OCI-LY7 (cell line): ENCODE measurements around the gene MPV17L. TPM values are rescaled to one million over a fixed set of nuclear protein-coding genes. Genes with fewer than 3 reads are reported as not detected.
"Not testable (repeated sequence)": the region's sequence is repeated elsewhere in the genome, so short reads cannot be mapped to it uniquely, and the experiment has no call there.

Experiments used
- BruUV-seq: library from RNA; stranded (reverse); fragments of 400-500 nt; replicated peaks from 2 replicates; lab custom pipeline; 2021; lab: Mats Ljungman, UMichigan
- CTCF ChIA-PET: fragments of 300-600 bp; sonication (Branson Sonifier 250); formaldehyde crosslinking; loops from one replicate; lab custom pipeline; 2022; ENCODE audit warnings: antibody characterized with exemption; ENCODE audit not compliant: unreplicated experiment; lab: Charles Lee
- POLR2A ChIA-PET: fragments of 300-600 bp; sonication (Branson Sonifier 250); formaldehyde crosslinking; loops from one replicate; lab custom pipeline; 2022; ENCODE audit warnings: antibody characterized with exemption; lab: Charles Lee
- DNase-seq: peaks from one replicate; pipeline ENCODE4 v3.0.0-alpha.2; 2015; ENCODE audit warnings: low spot score
- H2AFZ ChIP-seq: fragments of 200-600 bp; sonication (generic), shearing (Covaris generic); 2 replicates; pipeline ENCODE4 v1.6.1; 2014; ENCODE audit warnings: mild to moderate bottlenecking, antibody characterized with exemption, low read length, moderate library complexity
- H3K27ac ChIP-seq: fragments of 200-600 bp; sonication (generic); 2 replicates; pipeline ENCODE4 v1.5.1; 2014; ENCODE audit warnings: mixed run types, low read depth, mild to moderate bottlenecking, moderate library complexity, low read length, inconsistent platforms; ENCODE audit not compliant: poor library complexity, severe bottlenecking
- H3K36me3 ChIP-seq: fragments of 200-600 bp; sonication (generic); 2 replicates; pipeline ENCODE4 v1.6.1; 2014; ENCODE audit warnings: mild to moderate bottlenecking, antibody characterized with exemption, low read length, moderate library complexity, mixed read lengths; ENCODE audit not compliant: insufficient read depth
- H3K4me1 ChIP-seq: fragments of 200-600 bp; sonication (generic); 2 replicates; pipeline ENCODE4 v1.5.1; 2014; ENCODE audit warnings: mild to moderate bottlenecking, low read length; ENCODE audit not compliant: insufficient read depth, poor library complexity, severe bottlenecking
- H3K4me2 ChIP-seq: fragments of 200-600 bp; sonication (generic); 2 replicates; pipeline ENCODE4 v1.6.1; 2014; ENCODE audit warnings: mild to moderate bottlenecking, low read length
- H3K4me3 ChIP-seq: fragments of 200-600 bp; sonication (generic); 2 replicates; pipeline ENCODE4 v1.5.1; 2014; ENCODE audit warnings: mild to moderate bottlenecking, low read depth, low read length; ENCODE audit not compliant: poor library complexity, severe bottlenecking
- H3K79me2 ChIP-seq: fragments of 200-600 bp; sonication (generic); 2 replicates; pipeline ENCODE4 v1.6.1; 2016; ENCODE audit warnings: low read depth, mild to moderate bottlenecking, low read length, moderate library complexity, mixed read lengths; ENCODE audit not compliant: insufficient read depth
- H3K9me2 ChIP-seq: fragments of 200-600 bp; sonication (generic); 2 replicates; pipeline ENCODE4 v1.6.1; 2016; ENCODE audit warnings: mild to moderate bottlenecking, low read length, mixed read lengths; ENCODE audit not compliant: insufficient read depth
- H3K9me3 ChIP-seq: fragments of 200-600 bp; sonication (generic); 2 replicates; pipeline ENCODE4 v1.6.1; 2014; ENCODE audit warnings: mild to moderate bottlenecking, mixed run types, low read length, mixed read lengths
- H4K20me1 ChIP-seq: fragments of 200-600 bp; sonication (generic); 2 replicates; pipeline ENCODE4 v1.6.1; 2014; ENCODE audit warnings: mild to moderate bottlenecking, antibody characterized with exemption, low read length, moderate library complexity, mixed read lengths; ENCODE audit not compliant: insufficient read depth
- CTCF ChIP-seq: fragments of 200-600 bp; sonication (generic); conservative IDR thresholded peaks from 2 replicates; pipeline ENCODE4 v1.5.1; 2014; ENCODE audit warnings: mild to moderate bottlenecking, antibody characterized with exemption, low read length, moderate library complexity, mixed read lengths
- EZH2phosphoT487 ChIP-seq: fragments of 200-600 bp; sonication (generic); IDR thresholded peaks from 2 replicates; pipeline ENCODE4 v1.6.1; 2018; ENCODE audit warnings: low read depth, borderline replicate concordance, mild to moderate bottlenecking, mixed run types, antibody characterized with exemption, low read length, moderate library complexity, mixed read lengths
- intact Hi-C: fragments of 100-400 bp; cut with micrococcal nuclease; formaldehyde crosslinking; loops from one replicate; pipeline ENCODE4 v1.10.0; 2022; ENCODE audit not compliant: unreplicated experiment
- total RNA-seq, 2 experiments: library from RNA; depleted of rRNA in 1 of 2; stranded (reverse); fragments of >200 nt in 1 of 2; shearing (Covaris generic) in 1 of 2; gene quantifications; 2 replicates each; pipeline ENCODE4 v1.2.3, GENCODE V29; 2014 to 2022

MPV17L gene
- total RNA-seq, 2 experiments from 2014 or later: 0.08 TPM; not detected in 1

GRCh38 chr16:15452246-15452855 lies 56.8 kb downstream of the MPV17L start:
- intact Hi-C loops: no loop called here
- ChIA-PET POLR2A (no interaction called here), CTCF (no interaction called here)
- no peak for TF ChIP-seq CTCF
- no peak for TF ChIP-seq EZH2phosphoT487
- H3K27ac ChIP-seq: no peak overlapping the region
- no peaks in the 10 kb centered on the region for H3K9me3 ChIP-seq
- H3K9me2 ChIP-seq: no peaks in the 10 kb centered on the region
- H3K4me3 ChIP-seq: no peak overlapping the region
- no peaks in the 10 kb centered on the region for H3K4me1 ChIP-seq
- DNase-seq: no peak
- no peaks in the 10 kb centered on the region for H4K20me1 ChIP-seq
- BruUV-seq: no TSS peak
- no peak overlapping the region for H3K4me2 ChIP-seq
- no peaks in the 10 kb centered on the region for H3K36me3 ChIP-seq
- H3K79me2 ChIP-seq: no peaks in the 10 kb centered on the region
- H2AFZ ChIP-seq: no peak overlapping the region

GRCh38 chr16:15453296-15453695 lies 57.7 kb downstream of the MPV17L start:
- H3K4me3 ChIP-seq, H4K20me1 ChIP-seq, H3K79me2 ChIP-seq, BruUV-seq, H3K36me3 ChIP-seq, CTCF ChIA-PET, H3K4me2 ChIP-seq, H3K9me3 ChIP-seq, POLR2A ChIA-PET, H2AFZ ChIP-seq, H3K4me1 ChIP-seq, H3K9me2 ChIP-seq, DNase-seq, intact Hi-C loops, H3K27ac ChIP-seq: not testable (repeated sequence)

- H3K79me2 ChIP-seq, H3K4me3 ChIP-seq, H3K4me1 ChIP-seq, intact Hi-C loops, DNase-seq, CTCF ChIA-PET, H3K36me3 ChIP-seq, POLR2A ChIA-PET, H3K9me3 ChIP-seq, H3K4me2 ChIP-seq, H2AFZ ChIP-seq, BruUV-seq, H4K20me1 ChIP-seq, H3K27ac ChIP-seq, H3K9me2 ChIP-seq: not testable (repeated sequence)
These were observed 59.4 kb downstream of the MPV17L start for GRCh38 chr16:15454933-15455332.

- ChIA-PET CTCF (no interaction called here), POLR2A (no interaction called here)
- H3K36me3 ChIP-seq: no peaks in the 10 kb centered on the region
- H3K4me3 ChIP-seq: no peak overlapping the region
- H3K9me3 ChIP-seq: no peaks in the 10 kb centered on the region
- no peaks in the 10 kb centered on the region for H4K20me1 ChIP-seq
- intact Hi-C loops: no loop called here
- no peaks in the 10 kb centered on the region for H3K4me1 ChIP-seq
- no peak overlapping the region for H3K4me2 ChIP-seq
- no peak overlapping the region for H2AFZ ChIP-seq
- TF ChIP-seq EZH2phosphoT487: no peak
- no peak for TF ChIP-seq CTCF
- no peak for DNase-seq
- H3K9me2 ChIP-seq: no peaks in the 10 kb centered on the region
- no peak overlapping the region for H3K27ac ChIP-seq
- no TSS peak for BruUV-seq
- no peaks in the 10 kb centered on the region for H3K79me2 ChIP-seq
These were observed 61.8 kb downstream of the MPV17L start for GRCh38 chr16:15457400-15457799.
